ENCODE data around the gene ADCY7. TPM values are rescaled to one million over a fixed set of nuclear protein-coding genes. Genes with fewer than 3 reads are reported as not detected.
"Not testable (repeated sequence)": the region's sequence is repeated elsewhere in the genome, so short reads cannot be mapped to it uniquely, and the experiment has no call there.

ADCY7 gene
- total RNA-seq, 1 experiment from 2014 or later = 13.1 TPM

- CTCF ChIA-PET; H3K4me1 ChIP-seq (ENCODE audit: insufficient read depth, low read length); H3F3A ChIP-seq (ENCODE audit: low read length, unreplicated experiment); H3K9me3 ChIP-seq (ENCODE audit: low read length); H3K4me2 ChIP-seq (ENCODE audit: low read length); intact Hi-C loops (cut with micrococcal nuclease); BruUV-seq (replicated peaks); H3K79me2 ChIP-seq (ENCODE audit: low read length); POLR2A ChIA-PET (ENCODE audit: unreplicated experiment); H3K9me2 ChIP-seq (replicated peaks; ENCODE audit: low read length); H3K27me3 ChIP-seq (ENCODE audit: low read length); H3K9ac ChIP-seq (ENCODE audit: low read length); H2AFZ ChIP-seq (ENCODE audit: low read length); H3K27ac ChIP-seq (ENCODE audit: low read length); DNase-seq; H3K4me3 ChIP-seq (ENCODE audit: low read length); H3K36me3 ChIP-seq (ENCODE audit: low read depth, low read length); H4K20me1 ChIP-seq (ENCODE audit: low read length); ATAC-seq: not testable (repeated sequence)
Measured at GRCh38 chr16:50345210-50345609, 78.9 kb downstream of the ADCY7 start.

- H3K4me2 ChIP-seq (ENCODE audit: low read length) = no peak overlapping the region
- no peak for DNase-seq
- no peak overlapping the region for H2AFZ ChIP-seq (ENCODE audit: low read length)
- POLR2A ChIA-PET (ENCODE audit: unreplicated experiment) = no interaction called here
- intact Hi-C loops (cut with micrococcal nuclease) = no loop called here
- TF ChIP-seq EZH2phosphoT487 (IDR thresholded peaks at IDR 0.05; ENCODE audit: borderline replicate concordance, low read length) = no peak
- TF ChIP-seq, protein P1, sequence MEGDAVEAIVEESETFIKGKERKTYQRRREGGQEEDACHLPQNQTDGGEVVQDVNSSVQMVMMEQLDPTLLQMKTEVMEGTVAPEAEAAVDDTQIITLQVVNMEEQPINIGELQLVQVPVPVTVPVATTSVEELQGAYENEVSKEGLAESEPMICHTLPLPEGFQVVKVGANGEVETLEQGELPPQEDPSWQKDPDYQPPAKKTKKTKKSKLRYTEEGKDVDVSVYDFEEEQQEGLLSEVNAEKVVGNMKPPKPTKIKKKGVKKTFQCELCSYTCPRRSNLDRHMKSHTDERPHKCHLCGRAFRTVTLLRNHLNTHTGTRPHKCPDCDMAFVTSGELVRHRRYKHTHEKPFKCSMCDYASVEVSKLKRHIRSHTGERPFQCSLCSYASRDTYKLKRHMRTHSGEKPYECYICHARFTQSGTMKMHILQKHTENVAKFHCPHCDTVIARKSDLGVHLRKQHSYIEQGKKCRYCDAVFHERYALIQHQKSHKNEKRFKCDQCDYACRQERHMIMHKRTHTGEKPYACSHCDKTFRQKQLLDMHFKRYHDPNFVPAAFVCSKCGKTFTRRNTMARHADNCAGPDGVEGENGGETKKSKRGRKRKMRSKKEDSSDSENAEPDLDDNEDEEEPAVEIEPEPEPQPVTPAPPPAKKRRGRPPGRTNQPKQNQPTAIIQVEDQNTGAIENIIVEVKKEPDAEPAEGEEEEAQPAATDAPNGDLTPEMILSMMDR (conservative IDR thresholded peaks at IDR 0.05; ENCODE audit: low read depth, low read length) = no peak
- TF ChIP-seq EZH2 (IDR thresholded peaks at IDR 0.05; ENCODE audit: low read length, unreplicated experiment) = no peak
- BruUV-seq (replicated peaks) = no TSS peak
- no peaks in the 10 kb centered on the region for H3K9me2 ChIP-seq (replicated peaks; ENCODE audit: low read length)
- H3K27ac ChIP-seq (ENCODE audit: low read length) = no peak overlapping the region
- CTCF ChIA-PET = no interaction called here
- no peaks in the 10 kb centered on the region for H3K4me1 ChIP-seq (ENCODE audit: insufficient read depth, low read length)
- H3F3A ChIP-seq (ENCODE audit: low read length, unreplicated experiment) = no peaks in the 10 kb centered on the region
- H4K20me1 ChIP-seq (ENCODE audit: low read length) = no peaks in the 10 kb centered on the region
- H3K9ac ChIP-seq (ENCODE audit: low read length) = no peak overlapping the region
- no peaks in the 10 kb centered on the region for H3K27me3 ChIP-seq (ENCODE audit: low read length)
- no peak for ATAC-seq
- H3K79me2 ChIP-seq (ENCODE audit: low read length) = no peaks in the 10 kb centered on the region
- no peak overlapping the region for H3K4me3 ChIP-seq (ENCODE audit: low read length)
- 0 out of 2 replicates have a peak, but pooled peaks cover 5% of the 10 kb centered on the region for H3K9me3 ChIP-seq (ENCODE audit: low read length)
- H3K36me3 ChIP-seq (ENCODE audit: low read depth, low read length) = peaks cover 54% of the 10 kb centered on the region
Measured at GRCh38 chr16:50351116-50351515, 84.8 kb downstream of the ADCY7 start.

GRCh38 chr16:50351952-50352351, 85.6 kb downstream of the ADCY7 start:
- DNase-seq (no peak), ATAC-seq (no peak)
- CTCF ChIA-PET = interaction anchor here (0.6 kb wide), 1 partner anchor 9 kb away, joined by 4 read pairs; no protein-coding TSS in a partner anchor
- Histone ChIP-seq H3K9me2 (replicated peaks; ENCODE audit: low read length) (no peaks in the 10 kb centered on the region), H3F3A (ENCODE audit: low read length, unreplicated experiment) (no peaks in the 10 kb centered on the region), H3K4me1 (ENCODE audit: insufficient read depth, low read length) (no peaks in the 10 kb centered on the region), H3K27me3 (ENCODE audit: low read length) (no peaks in the 10 kb centered on the region), H3K79me2 (ENCODE audit: low read length) (no peaks in the 10 kb centered on the region), H3K9me3 (ENCODE audit: low read length) (0 out of 2 replicates have a peak, but pooled peaks cover 5% of the 10 kb centered on the region), H3K27ac (ENCODE audit: low read length) (no peak overlapping the region), H3K4me2 (ENCODE audit: low read length) (no peak overlapping the region), H3K36me3 (ENCODE audit: low read depth, low read length) (peaks cover 57% of the 10 kb centered on the region), H2AFZ (ENCODE audit: low read length) (no peak overlapping the region), H3K4me3 (ENCODE audit: low read length) (no peak overlapping the region), H3K9ac (ENCODE audit: low read length) (no peak overlapping the region), H4K20me1 (ENCODE audit: low read length) (no peaks in the 10 kb centered on the region)
- POLR2A ChIA-PET (ENCODE audit: unreplicated experiment) = no interaction called here
- no TSS peak for BruUV-seq (replicated peaks)
- TF ChIP-seq, protein P1 (conservative IDR thresholded peaks at IDR 0.05; ENCODE audit: low read depth, low read length) = no peak
- TF ChIP-seq EZH2phosphoT487 (IDR thresholded peaks at IDR 0.05; ENCODE audit: borderline replicate concordance, low read length) (no peak), EZH2 (IDR thresholded peaks at IDR 0.05; ENCODE audit: low read length, unreplicated experiment) (no peak)
- intact Hi-C loops (cut with micrococcal nuclease) = no loop called here
